H1 (cell line): ENCODE data around the gene GANAB. TPM values are rescaled to one million over a fixed set of nuclear protein-coding genes. Genes with fewer than 3 reads are reported as not detected.

Source experiments
- CTCF ChIA-PET: fragments of 300-600 bp; sonication (Branson Sonifier 250); formaldehyde crosslinking; loops from one replicate; lab custom pipeline; 2021; ENCODE audit not compliant: partially characterized antibody; lab: Charles Lee
- POLR2A ChIA-PET: fragments of 300-600 bp; sonication (Branson Sonifier 250); formaldehyde crosslinking; loops from one replicate; lab custom pipeline; 2021; ENCODE audit warnings: inconsistent platforms; ENCODE audit not compliant: partially characterized antibody; lab: Charles Lee
- DNase-seq, 2 experiments: peaks; one replicate each; pipeline versions ENCODE4 v3.0.0 to v3.0.0-alpha.2; 2010 to 2022; ENCODE audit warnings: low spot score in 2 of 2, low read depth in 1 of 2, mixed read lengths in 1 of 2
- FAIRE-seq: peaks from 2 replicates; lab custom pipeline; 2011; peaks lifted over from hg19 to GRCh38; lab: Jason Lieb, UNC
- H2AFZ ChIP-seq: 2 replicates; pipeline ENCODE4 v1.8.1; 2012; ENCODE audit warnings: low read length, inconsistent platforms
- H2AK5ac ChIP-seq: 2 replicates; pipeline ENCODE4 v1.6.1; 2013; ENCODE audit warnings: low read depth, low read length
- H2BK120ac ChIP-seq: replicated peaks from 2 replicates; pipeline ENCODE3; 2013; ENCODE audit warnings: low read depth, low read length, inconsistent platforms
- H2BK12ac ChIP-seq: 2 replicates; pipeline ENCODE4 v1.6.1; 2013; ENCODE audit warnings: low read depth, low read length
- H2BK15ac ChIP-seq: 2 replicates; pipeline ENCODE4 v1.6.1; 2013; ENCODE audit warnings: low read length
- H2BK20ac ChIP-seq: 2 replicates; pipeline ENCODE4 v1.6.1; 2013; ENCODE audit warnings: low read length
- H2BK5ac ChIP-seq: 2 replicates; pipeline ENCODE4 v1.6.1; 2013; ENCODE audit warnings: low read depth, low read length
- H3K14ac ChIP-seq: 2 replicates; pipeline ENCODE4 v1.6.1; 2013; ENCODE audit warnings: inconsistent platforms; ENCODE audit not compliant: insufficient read length
- H3K18ac ChIP-seq: 2 replicates; pipeline ENCODE4 v1.6.1; 2013; ENCODE audit warnings: low read length; ENCODE audit errors: extremely low read depth
- H3K23ac ChIP-seq: 2 replicates; pipeline ENCODE4 v1.6.1; 2013; ENCODE audit warnings: inconsistent platforms; ENCODE audit not compliant: insufficient read length
- H3K23me2 ChIP-seq: 2 replicates; pipeline ENCODE4 v1.6.1; 2013; ENCODE audit warnings: low read depth, low read length
- H3K27ac ChIP-seq: 2 replicates; pipeline ENCODE4 v1.6.1; 2011; ENCODE audit warnings: low read depth, low read length, inconsistent platforms
- H3K27me3 ChIP-seq, 4 experiments: replicated peaks in 1 of 4; 1 replicate in 1 of 4; 2 replicates in 3 of 4; pipeline versions ENCODE4 v1.6.1 to v1.8.1; 2011 to 2013; ENCODE audit warnings: low read length in 3 of 4, mild to moderate bottlenecking in 3 of 4, inconsistent platforms in 2 of 4, mixed read lengths in 2 of 4, moderate library complexity in 1 of 4; ENCODE audit not compliant: control insufficient read depth in 3 of 4, insufficient read depth in 3 of 4; ENCODE audit errors: extremely low read depth in 1 of 4
- H3K36me3 ChIP-seq, 4 experiments: 2 replicates each; pipeline versions ENCODE4 v1.6.1 to v1.8.1; 2011 to 2013; ENCODE audit warnings: mild to moderate bottlenecking in 4 of 4, low read length in 3 of 4, moderate library complexity in 2 of 4, control low read depth in 1 of 4, inconsistent platforms in 1 of 4; ENCODE audit not compliant: insufficient read depth in 4 of 4, control insufficient read depth in 2 of 4
- H3K4ac ChIP-seq: replicated peaks from 2 replicates; pipeline ENCODE3; 2013; ENCODE audit warnings: low read length, low read depth, mixed read lengths, inconsistent platforms; ENCODE audit not compliant: insufficient read length
- H3K4me1 ChIP-seq, 4 experiments: replicated peaks in 1 of 4; 1 replicate in 1 of 4; 2 replicates in 3 of 4; pipeline versions ENCODE4 v1.6.1 to v1.8.1; 2011 to 2013; ENCODE audit warnings: low read length in 3 of 4, inconsistent platforms in 2 of 4, mixed read lengths in 1 of 4; ENCODE audit not compliant: insufficient read depth in 4 of 4, control insufficient read depth in 3 of 4
- H3K4me2 ChIP-seq, 2 experiments: 2 replicates each; pipeline versions ENCODE4 v1.6.1 to v1.8.1; 2011 to 2013; ENCODE audit warnings: low read depth in 2 of 2, low read length in 2 of 2, control low read depth in 1 of 2, inconsistent platforms in 1 of 2, mild to moderate bottlenecking in 1 of 2; ENCODE audit not compliant: insufficient read depth in 1 of 2
- H3K4me3 ChIP-seq, 4 experiments: fragments of 200-600, 300-600 bp in 1 of 4; sonication (generic), shearing (Covaris generic), sonication (Bioruptor Twin) in 1 of 4; 2 replicates each; pipeline versions ENCODE4 v1.5.1 to v1.8.1; 2011 to 2016; ENCODE audit warnings: low read length in 4 of 4, low read depth in 3 of 4, control low read depth in 2 of 4, inconsistent platforms in 2 of 4, mild to moderate bottlenecking in 2 of 4, mixed read lengths in 1 of 4, moderate library complexity in 1 of 4; ENCODE audit not compliant: insufficient read depth in 2 of 4; ENCODE audit errors: extremely low read depth in 1 of 4
- H3K56ac ChIP-seq: replicated peaks from 2 replicates; pipeline ENCODE3; 2013; ENCODE audit warnings: low read depth, mild to moderate bottlenecking, mixed read lengths, low read length, inconsistent platforms; ENCODE audit not compliant: insufficient read length
- H3K79me1 ChIP-seq: 2 replicates; pipeline ENCODE4 v1.6.1; 2013; ENCODE audit warnings: low read depth, low read length, control low read depth
- H3K79me2 ChIP-seq, 2 experiments: 2 replicates each; pipeline versions ENCODE4 v1.6.1 to v1.8.1; 2012 to 2013; ENCODE audit warnings: low read length in 2 of 2, mild to moderate bottlenecking in 2 of 2, inconsistent platforms in 1 of 2; ENCODE audit not compliant: insufficient read depth in 2 of 2, control insufficient read depth in 1 of 2
- H3K9ac ChIP-seq, 4 experiments: replicated peaks in 1 of 4; 1 replicate in 1 of 4; 2 replicates in 3 of 4; pipeline versions ENCODE4 v1.6.1 to v1.8.1; 2011 to 2013; ENCODE audit warnings: low read depth in 3 of 4, low read length in 3 of 4, control low read depth in 2 of 4, mild to moderate bottlenecking in 2 of 4, moderate library complexity in 2 of 4, inconsistent platforms in 1 of 4; ENCODE audit errors: extremely low read depth in 1 of 4
- H3K9me3 ChIP-seq, 2 experiments: 2 replicates each; pipeline versions ENCODE4 v1.6.1 to v1.8.1; 2012 to 2013; ENCODE audit warnings: mild to moderate bottlenecking in 2 of 2, moderate library complexity in 2 of 2, control low read depth in 1 of 2, inconsistent platforms in 1 of 2, low read depth in 1 of 2, low read length in 1 of 2, mixed read lengths in 1 of 2; ENCODE audit not compliant: insufficient read depth in 2 of 2
- H4K20me1 ChIP-seq, 2 experiments: replicated peaks in 1 of 2; 2 replicates each; pipeline versions ENCODE3 to v1.8.1; 2011 to 2013; ENCODE audit warnings: inconsistent platforms in 2 of 2, low read length in 2 of 2, mild to moderate bottlenecking in 1 of 2; ENCODE audit not compliant: insufficient read depth in 2 of 2, control insufficient read depth in 1 of 2
- H4K5ac ChIP-seq: 2 replicates; pipeline ENCODE4 v1.6.1; 2013; ENCODE audit warnings: low read length, low read depth, mixed read lengths, inconsistent platforms; ENCODE audit not compliant: insufficient read length
- H4K8ac ChIP-seq: 2 replicates; pipeline ENCODE4 v1.8.0; 2013; ENCODE audit warnings: mild to moderate bottlenecking, moderate library complexity, low read length, inconsistent platforms; ENCODE audit not compliant: insufficient read depth; ENCODE audit errors: extremely low read depth
- H4K91ac ChIP-seq: replicated peaks from 2 replicates; pipeline ENCODE3; 2013; ENCODE audit warnings: low read length, mixed read lengths, inconsistent platforms; ENCODE audit not compliant: insufficient read length
- CHD1 ChIP-seq: IDR thresholded peaks from 2 replicates; pipeline ENCODE4 v1.6.1; 2012; ENCODE audit warnings: low read depth, low read length, improper control_type of control experiment
- CTCF ChIP-seq, 3 experiments: IDR thresholded peaks; 1 replicate in 2 of 3; 2 replicates in 1 of 3; pipeline versions ENCODE4 v1.5.1 to v1.6.1; 2011; ENCODE audit warnings: low read length in 3 of 3, mild to moderate bottlenecking in 3 of 3, inconsistent platforms in 2 of 3, low read depth in 1 of 3, moderate library complexity in 1 of 3; ENCODE audit not compliant: insufficient read depth in 1 of 3; ENCODE audit errors: control extremely low read depth in 1 of 3
- MAX ChIP-seq: IDR thresholded peaks from 2 replicates; pipeline ENCODE4 v1.6.1; 2012; ENCODE audit warnings: inconsistent platforms
- POLR2AphosphoS5 ChIP-seq: IDR thresholded peaks from 2 replicates; pipeline ENCODE4 v1.6.1; 2011; ENCODE audit warnings: low read depth, low read length
- RAD21 ChIP-seq, 2 experiments: IDR thresholded peaks in 1 of 2; conservative IDR thresholded peaks in 1 of 2; 2 replicates each; pipeline ENCODE4 v1.6.1; 2011; ENCODE audit warnings: low read depth in 2 of 2, low read length in 2 of 2, improper control_type of control experiment in 1 of 2, inconsistent platforms in 1 of 2, mild to moderate bottlenecking in 1 of 2, moderate library complexity in 1 of 2
- SAP30 ChIP-seq: fragments of 300-600 bp; sonication (generic); IDR thresholded peaks from 2 replicates; pipeline ENCODE4 v1.7.1; 2012; ENCODE audit warnings: low read length, moderate library complexity, mild to moderate bottlenecking, inconsistent platforms; ENCODE audit not compliant: insufficient read depth, insufficient replicate concordance
- SIN3A ChIP-seq, 2 experiments: IDR thresholded peaks in 1 of 2; conservative IDR thresholded peaks in 1 of 2; 2 replicates each; pipeline ENCODE4 v1.6.1; 2011 to 2012; ENCODE audit warnings: low read length in 2 of 2, improper control_type of control experiment in 1 of 2, low read depth in 1 of 2, mild to moderate bottlenecking in 1 of 2
- YY1 ChIP-seq: IDR thresholded peaks from 2 replicates; pipeline ENCODE4 v1.6.1; 2011; ENCODE audit warnings: low read depth, mild to moderate bottlenecking, low read length
- WGBS, 2 experiments: shearing (Covaris generic) in 1 of 2; methylation state at CpG; one replicate each; pipeline versions ENCODE4 v1.1.6 to v1.1.7; 2013 to 2015; ENCODE audit warnings: low lambda C conversion rate in 2 of 2, mixed read lengths in 2 of 2, inconsistent platforms in 1 of 2, low coverage in 1 of 2, missing lambda C conversion rate in 1 of 2; ENCODE audit not compliant: insufficient replicate concordance in 2 of 2, insufficient coverage in 1 of 2, insufficient read length in 1 of 2; ENCODE audit errors: extremely low coverage in 1 of 2, missing lambda C conversion rate in 1 of 2; 5-methylcytosine and 5-hydroxymethylcytosine counted together
- polyA plus RNA-seq, 7 experiments: library from polyadenylated mRNA; depleted of rRNA in 3 of 7; stranded (reverse) in 5 of 7; unstranded in 2 of 7; fragments of >200 nt in 5 of 7; fragments of 200-250 nt in 2 of 7; gene quantifications; 1 replicate in 5 of 7; 2 replicates in 1 of 7; 4 replicates in 1 of 7; pipeline versions ENCODE4 v1.2.1 to v1.2.3, GENCODE V29; 2011 to 2013; ENCODE audit warnings: missing spikeins in 2 of 7, mixed read lengths in 2 of 7
- total RNA-seq: library from RNA; stranded (reverse); fragmentation: NEBNext Ultra II Directional; extraction: Animal tissue kit (Norgen Biotek cat#: 25700); gene quantifications from 2 replicates; pipeline ENCODE4 v1.2.1, GENCODE V29; 2021

GANAB gene
- total and polyA plus RNA-seq, 2 of the 8 experiments (the other 6 are each of a cell fraction or from before 2014, with no cell fraction given), result 289 to 330 TPM

- Histone ChIP-seq H3K79me2 (peaks cover 0 to 22% of the 10 kb centered on the region in 2 experiments; a peak in 2 of 4 replicates), H3K79me1 (no peaks in the 10 kb centered on the region), H2AK5ac (no peak overlapping the region), H2BK15ac (no peak overlapping the region), H4K8ac (no peak overlapping the region), H2BK5ac (no peak overlapping the region), H2BK12ac (no peak overlapping the region), H2BK20ac (no peak overlapping the region), H3K27me3 (no peaks in the 10 kb centered on the region), H3K23ac (no peak overlapping the region), H3K14ac (no peak overlapping the region), H3K27ac (no peak overlapping the region), H2BK120ac (no peak overlapping the region), H3K23me2 (peaks cover 6% of the 10 kb centered on the region), H3K4me2 (no peak overlapping the region), H4K91ac (no peak overlapping the region), H3K4me1 (peaks cover 0 to 3% (median under 1%) of the 10 kb centered on the region in 4 experiments; a peak in 5 of 7 replicates), H3K36me3 (peaks cover 36 to 52% (median 38%) of the 10 kb centered on the region in 4 experiments), H3K4me3 (no peak overlapping the region), H3K9ac (no peak overlapping the region), H3K9me3 (no peaks in the 10 kb centered on the region), H3K4ac (no peak overlapping the region), H3K56ac (no peak overlapping the region), H2AFZ (no peak overlapping the region), H4K20me1 (peaks cover 4 to 5% of the 10 kb centered on the region in 2 experiments), H3K18ac (no peak overlapping the region), H4K5ac (no peak overlapping the region)
- no peak for FAIRE-seq
- ChIA-PET CTCF (interaction anchor here (0.6 to 7.2 kb wide), 31 partner anchors 7 to 201 kb away, joined by 3 to 97 read pairs (median 3); partner anchors contain the start of genes B3GAT3, EML3, GANAB and MTA2), POLR2A (interaction anchor here (0.6 to 12.3 kb wide), 22 partner anchors 8 to 258 kb away, joined by 3 to 235 read pairs (median 8); partner anchors contain the start of genes B3GAT3, C11orf98, CSKMT and EEF1G)
- DNase-seq, result peak in 1 of 2 experiments; percentile 88
- WGBS, 2 experiments, result 72% methylated on average over 12 of the region's 13 CpGs; no CpG with 5 or more reads in 1 of the 2 experiments
- TF ChIP-seq SIN3A (conservative IDR thresholded peaks at IDR 0.05 in 1 of 2, IDR thresholded peaks at IDR 0.05 in 1 of 2; ENCODE audit: low read depth in 1 of 2, low read length in 2 of 2), result peak in 1 of 2 experiments; percentile 74; a peak in 2 of 4 replicates
- no peak for TF ChIP-seq SAP30
- no peak for TF ChIP-seq CHD1
- TF ChIP-seq POLR2AphosphoS5, result peak; percentile 43; the same call in 1 of the 2 replicates
- TF ChIP-seq CTCF (IDR thresholded peaks at IDR 0.05; ENCODE audit: control extremely low read depth in 1 of 3, insufficient read depth in 1 of 3, low read depth in 1 of 3, low read length in 3 of 3), result peak; percentile 69 to 91 (median 87)
- peak; percentile 75 for TF ChIP-seq MAX
- TF ChIP-seq RAD21 (IDR thresholded peaks at IDR 0.05 in 1 of 2, conservative IDR thresholded peaks at IDR 0.05 in 1 of 2; ENCODE audit: low read depth in 2 of 2, low read length in 2 of 2), result peak; percentile 68
- TF ChIP-seq YY1, result peak; percentile 85
Observed at GRCh38 chr11:62593434-62594044, 52.9 kb downstream of the GANAB start.
